ELR (cell line): ENCODE measurements around the gene PLEKHA1.

Experiments
- DNase-seq: peaks from one replicate; pipeline ENCODE4 v3.0.0-alpha.2; 2015; ENCODE audit warnings: low read depth

The PLEKHA1 gene

GRCh38 chr10:122374237-122374858, at the start of gene PLEKHA1:
Gene PLEKHA1 (plus strand): TSS chr10:122374708. CDS start chr10:122393201, 18,493 bp downstream.
- peak; percentile 93 for DNase-seq

- no peak for DNase-seq
Observed at GRCh38 chr10:122325235-122325634, 49.3 kb upstream of the PLEKHA1 start.

DNA sequence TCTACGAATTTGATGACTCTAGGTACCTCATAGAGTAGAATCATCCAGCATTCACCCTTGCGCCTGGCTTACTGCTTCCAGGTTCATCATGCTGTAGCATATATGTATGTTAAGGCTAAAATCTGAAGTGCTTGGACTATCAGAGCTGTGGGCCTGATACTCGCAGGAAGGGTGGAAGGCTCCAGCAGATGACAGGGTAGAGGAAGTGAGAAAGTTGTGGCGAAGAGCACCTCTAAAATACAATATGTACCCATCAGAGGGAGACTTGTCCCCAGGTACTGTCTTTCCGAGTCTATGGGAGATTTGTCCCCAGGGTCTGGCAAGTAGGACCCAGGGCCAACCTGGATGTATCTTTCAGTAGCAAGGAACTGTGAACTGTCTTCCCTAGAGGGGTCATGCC, 48.1 kb upstream of the PLEKHA1 start:
- DNase-seq = no peak

GRCh38 chr10:122326806-122327205, 47.7 kb upstream of the PLEKHA1 start:
- DNase-seq = no peak

GRCh38 chr10:122327237-122328206, 47.0 kb upstream of the PLEKHA1 start:
- no peak for DNase-seq

DNA sequence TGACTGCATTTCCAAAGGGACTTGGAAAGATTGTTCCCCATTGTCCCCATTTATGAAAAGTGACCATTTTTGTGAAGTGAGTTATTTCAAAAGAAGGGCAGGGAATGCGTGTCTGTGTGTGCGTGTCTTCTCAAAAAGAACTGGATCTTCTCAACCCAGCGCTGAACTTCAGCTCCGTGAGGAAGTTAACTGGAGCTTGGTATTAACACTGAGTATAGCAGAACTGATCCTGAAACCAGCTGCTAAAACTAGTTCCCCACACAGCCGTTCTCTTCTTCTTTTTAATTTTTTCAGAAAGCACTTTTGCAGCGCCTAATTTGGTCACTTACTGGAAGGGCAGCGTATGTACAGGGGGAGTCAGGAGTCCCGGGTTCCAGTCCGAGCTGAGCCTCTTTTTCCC, 45.8 kb upstream of the PLEKHA1 start:
- DNase-seq = no peak

GRCh38 chr10:122329416-122329815, 45.1 kb upstream of the PLEKHA1 start:
- no peak for DNase-seq

- no peak for DNase-seq
Observed at GRCh38 chr10:122331100-122331499, 43.4 kb upstream of the PLEKHA1 start.

DNA sequence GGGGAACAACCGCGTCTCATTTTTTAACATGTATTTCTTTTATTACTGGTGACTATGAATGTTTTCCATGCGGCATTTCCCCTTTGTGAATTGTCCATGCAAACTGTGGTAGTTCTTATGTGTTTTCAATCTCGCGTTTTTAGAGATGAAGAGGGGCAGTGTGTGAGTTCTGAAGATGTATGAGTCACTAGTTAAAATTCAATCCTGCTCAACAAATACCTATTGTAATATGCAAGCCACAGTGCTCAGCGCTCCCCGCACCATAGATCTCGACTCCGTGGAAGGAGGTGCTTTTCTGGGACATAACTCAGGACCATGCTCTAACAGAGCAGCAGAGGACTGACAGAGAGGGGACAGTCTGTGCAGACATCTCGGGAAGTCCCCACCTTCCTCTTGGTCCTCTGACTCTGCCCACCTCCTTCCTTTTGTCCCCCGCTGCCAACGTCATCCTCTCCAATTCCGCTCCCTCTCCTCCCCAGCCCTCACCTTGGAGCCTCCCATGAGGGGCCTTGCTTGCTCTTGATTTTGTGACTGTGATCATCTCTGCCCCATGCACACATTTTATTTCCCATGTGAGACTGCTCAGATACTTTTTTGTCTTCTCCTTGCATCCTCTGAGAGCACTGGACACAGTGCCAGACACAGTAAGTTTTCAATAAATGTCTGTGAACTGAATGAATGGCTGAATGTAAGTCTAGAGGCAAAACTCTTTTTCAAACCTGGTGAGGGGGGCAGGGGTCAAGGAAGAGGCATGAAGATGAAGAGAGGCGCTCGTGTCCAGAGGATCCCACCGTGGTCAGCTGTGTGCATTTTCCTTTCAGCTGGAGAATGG, 42.7 kb upstream of the PLEKHA1 start:
- no peak for DNase-seq

GRCh38 chr10:122333037-122333436, 41.5 kb upstream of the PLEKHA1 start:
- DNase-seq = peak; percentile 23

- no peak for DNase-seq
Observed at GRCh38 chr10:122336332-122336731, 38.2 kb upstream of the PLEKHA1 start.

GRCh38 chr10:122336961-122337360, 37.5 kb upstream of the PLEKHA1 start:
- DNase-seq = no peak

GRCh38 chr10:122338609-122339441, 35.7 kb upstream of the PLEKHA1 start:
- no peak for DNase-seq

DNA sequence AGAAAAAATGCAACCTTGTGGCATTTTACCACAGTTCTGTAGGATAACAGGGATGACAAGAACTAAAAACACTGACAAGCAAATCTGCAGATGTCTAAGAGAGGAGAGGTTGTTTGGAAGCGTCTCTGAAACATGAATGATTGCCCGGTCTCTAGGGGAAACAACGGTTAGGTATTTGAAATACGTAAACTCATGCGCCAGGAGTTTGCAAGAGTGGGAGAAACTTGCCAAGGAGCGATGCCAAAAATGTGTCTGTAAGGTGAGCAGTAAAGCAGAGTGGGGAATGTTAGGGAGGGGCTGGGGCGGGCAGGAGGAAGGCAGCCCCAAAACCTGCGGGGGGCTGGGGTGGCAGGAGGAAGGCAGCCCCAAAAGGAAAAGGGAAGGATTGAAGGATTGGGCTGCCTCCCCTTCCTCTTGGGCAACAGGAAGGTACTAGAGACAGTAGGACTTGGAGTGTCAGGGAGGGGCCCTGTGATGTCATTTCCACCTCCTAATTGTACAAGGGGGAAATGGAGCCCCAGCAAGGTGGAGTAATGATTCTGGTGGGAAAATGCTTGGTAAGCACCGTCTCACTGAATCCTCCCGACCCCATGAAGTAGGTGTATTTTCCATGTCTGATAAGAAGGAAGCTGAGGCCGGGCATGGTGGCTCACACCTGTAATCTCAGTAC, 33.2 kb upstream of the PLEKHA1 start:
- no peak for DNase-seq

- DNase-seq = peak; percentile 62
Observed at GRCh38 chr10:122342293-122343134, 32.0 kb upstream of the PLEKHA1 start.

GRCh38 chr10:122343135-122343800, 31.2 kb upstream of the PLEKHA1 start:
- DNase-seq = no peak

GRCh38 chr10:122343936-122344335, 30.6 kb upstream of the PLEKHA1 start:
- DNase-seq = no peak

- peak; percentile 40 for DNase-seq
Observed at GRCh38 chr10:122344741-122345258, 29.7 kb upstream of the PLEKHA1 start.

- DNase-seq = no peak
Observed at GRCh38 chr10:122346326-122346950, 28.1 kb upstream of the PLEKHA1 start.
